Spleen (tissue), 7 donors: ENCODE results near the gene GALNT18.

ENCODE experiments used
- CTCF ChIP-seq, 11 experiments: fragments of 200-600 bp in 7 of 11; fragments of 450-650 bp in 4 of 11; sonication (generic) in 4 of 11; IDR thresholded peaks in 8 of 11; conservative IDR thresholded peaks in 3 of 11; 1 replicate in 7 of 11; 2 replicates in 4 of 11; pipeline versions ENCODE4 v1.4.0 to v1.8.0; 2016 to 2021; ENCODE audit warnings: antibody characterized with exemption in 11 of 11, inconsistent platforms in 4 of 11, mild to moderate bottlenecking in 1 of 11
- POLR2A ChIP-seq, 3 donors: fragments of 450-650 bp; IDR thresholded peaks; one replicate each; pipeline ENCODE4 v1.5.1; 2017; ENCODE audit warnings: antibody characterized with exemption in 3 of 3, mild to moderate bottlenecking in 1 of 3
- donor health status: DM: no; HTN: no; CAD: no; lungs with moderate emphysema.
- donor health status: DM: no; HTN: no; CAD: no.
- donor health status: DM: no; HTN: no; CAD: no.

GRCh38 chr11:11588891-11589290, 32.9 kb downstream of the GALNT18 start:
- no peak for TF ChIP-seq CTCF (IDR thresholded peaks at IDR 0.05 in 8 of 11, conservative IDR thresholded peaks at IDR 0.05 in 3 of 11)
- TF ChIP-seq POLR2A (IDR thresholded peaks at IDR 0.05): no peak
